GM21360 (cell line): ENCODE results near the gene SSC5D.
"Not testable (repeated sequence)": the region's sequence is repeated elsewhere in the genome, so short reads cannot be mapped to it uniquely, and the experiment has no call there.

Experiments
- ATAC-seq: cut with Tn5 transposase; IDR thresholded peaks from one replicate; pipeline ENCODE4 v1.9.1; 2021; ENCODE audit warnings: mild to moderate bottlenecking, moderate library complexity; ENCODE audit not compliant: unreplicated experiment

Gene SSC5D

GRCh38 chr19:55487924-55488687 lies at the start of gene SSC5D:
Gene SSC5D (plus strand): TSS chr19:55488436. CDS start chr19:55488590, 154 bp downstream.
- ATAC-seq: no peak

- ATAC-seq: no peak
Observed at GRCh38 chr19:55439052-55439451, 49.2 kb upstream of the SSC5D start.

- ATAC-seq: no peak
Observed at GRCh38 chr19:55440411-55441105, 47.7 kb upstream of the SSC5D start.

GRCh38 chr19:55441319-55441691 lies 46.9 kb upstream of the SSC5D start:
- no peak for ATAC-seq

- ATAC-seq: no peak
Observed at GRCh38 chr19:55441692-55442321, 46.4 kb upstream of the SSC5D start.

GRCh38 chr19:55442372-55442961 lies 45.8 kb upstream of the SSC5D start:
- no peak for ATAC-seq

- ATAC-seq: no peak
Observed at GRCh38 chr19:55443045-55443823, 45.0 kb upstream of the SSC5D start, which contains the start of gene SHISA7. Gene SHISA7 (minus strand): TSS chr19:55443300. CDS start chr19:55442863, 437 bp downstream.

GRCh38 chr19:55443824-55444480 lies 44.3 kb upstream of the SSC5D start:
- no peak for ATAC-seq

- ATAC-seq: no peak
Observed at GRCh38 chr19:55444646-55445045, 43.6 kb upstream of the SSC5D start.

- no peak for ATAC-seq
Observed at GRCh38 chr19:55446060-55446459, 42.2 kb upstream of the SSC5D start.

GRCh38 chr19:55447421-55448174 lies 40.6 kb upstream of the SSC5D start:
- no peak for ATAC-seq

GRCh38 chr19:55448175-55448490 lies 40.1 kb upstream of the SSC5D start:
- ATAC-seq: not testable (repeated sequence)

GRCh38 chr19:55449469-55449868 lies 38.8 kb upstream of the SSC5D start:
- ATAC-seq: no peak

GRCh38 chr19:55451163-55451964 lies 36.9 kb upstream of the SSC5D start:
- ATAC-seq: no peak

GRCh38 chr19:55451965-55452748 lies 36.1 kb upstream of the SSC5D start:
- no peak for ATAC-seq

- ATAC-seq: no peak
Observed at GRCh38 chr19:55452749-55453346, 35.4 kb upstream of the SSC5D start.

GRCh38 chr19:55453511-55454260 lies 34.5 kb upstream of the SSC5D start:
- no peak for ATAC-seq
